Measurements from ENCODE around the gene RAPGEF6. TPM values are rescaled to one million over a fixed set of nuclear protein-coding genes. Genes with fewer than 3 reads are reported as not detected.

The RAPGEF6 gene
- total and polyA plus RNA-seq, 9 of the 15 experiments (the other 6 are each of a cell fraction or from before 2014, with no cell fraction given), result 2.7 to 23.4 (median 12.7) TPM

- no peak for TF ChIP-seq PTBP1 (IDR thresholded peaks at IDR 0.05; ENCODE audit: low read depth, low read length)
These were observed 229.4 kb downstream of the RAPGEF6 start (continued) for GRCh38 chr5:131405674-131406073.

- Histone ChIP-seq H3K4me1 (replicated peaks in 1 of 2; ENCODE audit: control insufficient read depth in 2 of 2, insufficient read depth in 2 of 2, low read length in 2 of 2) (no peaks in the 10 kb centered on the region), H3K27me3 (ENCODE audit: control insufficient read depth in 2 of 2, insufficient read depth in 2 of 2, low read length in 2 of 2) (no peaks in the 10 kb centered on the region), H3K9me1 (ENCODE audit: control insufficient read depth, insufficient read depth, low read length) (no peaks in the 10 kb centered on the region), H3K9ac (ENCODE audit: insufficient read depth in 1 of 2, low read depth in 2 of 2, low read length in 2 of 2) (no peak overlapping the region), H3K4me3 (no peak overlapping the region), H3K9me3 (replicated peaks; ENCODE audit: control insufficient read depth, insufficient read depth, low read depth, low read length) (0 out of 2 replicates have a peak, but pooled peaks cover 7% of the 10 kb centered on the region), H4K20me1 (replicated peaks; ENCODE audit: control insufficient read depth, insufficient read depth, low read length) (no peaks in the 10 kb centered on the region), H2AFZ (ENCODE audit: low read depth, low read length) (no peak overlapping the region), H3K36me3 (ENCODE audit: control insufficient read depth, insufficient read depth, low read length) (peaks cover 62% of the 10 kb centered on the region; the same call in 2 of the 3 replicates), H3K79me2 (ENCODE audit: control insufficient read depth, insufficient read depth, low read length) (no peaks in the 10 kb centered on the region), H3K27ac (ENCODE audit: extremely low read depth, low read depth, low read length) (no peak overlapping the region), H3K4me2 (ENCODE audit: insufficient read depth, low read length) (no peak overlapping the region)
- in situ Hi-C loops (cut with MboI), result no loop called here
- POLR2A ChIA-PET, result interaction anchor here (0.7 kb wide), 1 partner anchor 131 kb away, joined by 4 read pairs; no protein-coding TSS in a partner anchor
- BruUV-seq (replicated peaks), result no TSS peak
- WGBS (ENCODE audit: insufficient coverage, low coverage, missing lambda C conversion rate), result 98% methylated on average over 3 of the region's 3 CpGs
- intact Hi-C loops (cut with micrococcal nuclease), result no loop called here
- CTCF ChIA-PET (ENCODE audit: low intra/inter-chr PET ratio), result no interaction called here
- DNase-seq (ENCODE audit: extremely low read depth in 1 of 4, low spot score in 3 of 4) (no peak), ATAC-seq (no peak), FAIRE-seq (no peak)
- TF ChIP-seq NFE2L1 (tag; IDR thresholded peaks at IDR 0.05; ENCODE audit: borderline replicate concordance, low read depth) (no peak), WHSC1 (IDR thresholded peaks at IDR 0.05; ENCODE audit: low read length) (no peak), ZNF354B (CRISPR knock-in tag; IDR thresholded peaks at IDR 0.05) (no peak), ZNF311 (CRISPR knock-in tag; IDR thresholded peaks at IDR 0.05) (no peak), ZNF431 (CRISPR knock-in tag; IDR thresholded peaks at IDR 0.05) (no peak), PHB (CRISPR knock-in tag; IDR thresholded peaks at IDR 0.05) (no peak), TRIM25 (IDR thresholded peaks at IDR 0.05; ENCODE audit: borderline replicate concordance) (no peak), NCOA1 (IDR thresholded peaks at IDR 0.05; ENCODE audit: low read depth) (no peak), PPARD (CRISPR knock-in tag; IDR thresholded peaks at IDR 0.05) (no peak), CEBPZ (IDR thresholded peaks at IDR 0.05; ENCODE audit: borderline replicate concordance, low read depth, low read length) (no peak), STAT5A (IDR thresholded peaks at IDR 0.05; ENCODE audit: borderline replicate concordance, low read length) (no peak), ZNF785 (CRISPR knock-in tag; IDR thresholded peaks at IDR 0.05) (no peak)
- TF ChIP-seq, protein P1, sequence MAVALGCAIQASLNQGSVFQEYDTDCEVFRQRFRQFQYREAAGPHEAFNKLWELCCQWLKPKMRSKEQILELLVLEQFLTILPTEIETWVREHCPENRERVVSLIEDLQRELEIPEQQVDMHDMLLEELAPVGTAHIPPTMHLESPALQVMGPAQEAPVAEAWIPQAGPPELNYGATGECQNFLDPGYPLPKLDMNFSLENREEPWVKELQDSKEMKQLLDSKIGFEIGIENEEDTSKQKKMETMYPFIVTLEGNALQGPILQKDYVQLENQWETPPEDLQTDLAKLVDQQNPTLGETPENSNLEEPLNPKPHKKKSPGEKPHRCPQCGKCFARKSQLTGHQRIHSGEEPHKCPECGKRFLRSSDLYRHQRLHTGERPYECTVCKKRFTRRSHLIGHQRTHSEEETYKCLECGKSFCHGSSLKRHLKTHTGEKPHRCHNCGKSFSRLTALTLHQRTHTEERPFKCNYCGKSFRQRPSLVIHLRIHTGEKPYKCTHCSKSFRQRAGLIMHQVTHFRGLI (CRISPR knock-in tag; IDR thresholded peaks at IDR 0.05), result no peak
These were observed 234.4 kb downstream of the RAPGEF6 start for GRCh38 chr5:131400585-131400984.

Data from K562 (cell line).